EL (cell line): ENCODE measurements around the gene SMAD7.
A peak's percentile ranks its signal among the peaks of the same experiment; 100 is the strongest.

Experiments
- DNase-seq: peaks from one replicate; pipeline ENCODE4 v3.0.0-alpha.2; 2016

Gene SMAD7, protein sequence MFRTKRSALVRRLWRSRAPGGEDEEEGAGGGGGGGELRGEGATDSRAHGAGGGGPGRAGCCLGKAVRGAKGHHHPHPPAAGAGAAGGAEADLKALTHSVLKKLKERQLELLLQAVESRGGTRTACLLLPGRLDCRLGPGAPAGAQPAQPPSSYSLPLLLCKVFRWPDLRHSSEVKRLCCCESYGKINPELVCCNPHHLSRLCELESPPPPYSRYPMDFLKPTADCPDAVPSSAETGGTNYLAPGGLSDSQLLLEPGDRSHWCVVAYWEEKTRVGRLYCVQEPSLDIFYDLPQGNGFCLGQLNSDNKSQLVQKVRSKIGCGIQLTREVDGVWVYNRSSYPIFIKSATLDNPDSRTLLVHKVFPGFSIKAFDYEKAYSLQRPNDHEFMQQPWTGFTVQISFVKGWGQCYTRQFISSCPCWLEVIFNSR

GRCh38 chr18:48950536-48951447 is at the start of gene SMAD7:
Gene SMAD7 (minus strand): TSS chr18:48950965. CDS start chr18:48950424, 541 bp downstream.
- DNase-seq, result no peak

DNA sequence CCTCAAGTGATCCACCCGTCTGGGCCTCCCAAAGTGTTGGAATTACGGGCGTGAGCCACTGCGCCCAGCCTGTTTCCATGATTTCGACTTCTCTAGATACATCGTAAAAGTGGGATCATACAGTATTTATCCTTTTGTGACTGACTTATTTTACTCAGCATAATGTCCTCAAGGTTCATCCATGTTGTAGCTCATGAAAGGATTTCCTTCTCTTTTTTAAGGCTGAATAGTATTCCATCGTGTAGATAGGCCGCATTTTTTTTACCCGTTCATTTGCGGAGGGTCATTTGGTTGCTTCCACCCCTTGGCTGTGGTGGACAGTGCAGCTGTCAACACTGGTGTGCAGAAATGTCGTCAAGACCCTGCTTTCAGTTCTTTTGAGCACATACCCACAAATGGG is 48.8 kb upstream of the SMAD7 start:
- DNase-seq, result no peak

DNA sequence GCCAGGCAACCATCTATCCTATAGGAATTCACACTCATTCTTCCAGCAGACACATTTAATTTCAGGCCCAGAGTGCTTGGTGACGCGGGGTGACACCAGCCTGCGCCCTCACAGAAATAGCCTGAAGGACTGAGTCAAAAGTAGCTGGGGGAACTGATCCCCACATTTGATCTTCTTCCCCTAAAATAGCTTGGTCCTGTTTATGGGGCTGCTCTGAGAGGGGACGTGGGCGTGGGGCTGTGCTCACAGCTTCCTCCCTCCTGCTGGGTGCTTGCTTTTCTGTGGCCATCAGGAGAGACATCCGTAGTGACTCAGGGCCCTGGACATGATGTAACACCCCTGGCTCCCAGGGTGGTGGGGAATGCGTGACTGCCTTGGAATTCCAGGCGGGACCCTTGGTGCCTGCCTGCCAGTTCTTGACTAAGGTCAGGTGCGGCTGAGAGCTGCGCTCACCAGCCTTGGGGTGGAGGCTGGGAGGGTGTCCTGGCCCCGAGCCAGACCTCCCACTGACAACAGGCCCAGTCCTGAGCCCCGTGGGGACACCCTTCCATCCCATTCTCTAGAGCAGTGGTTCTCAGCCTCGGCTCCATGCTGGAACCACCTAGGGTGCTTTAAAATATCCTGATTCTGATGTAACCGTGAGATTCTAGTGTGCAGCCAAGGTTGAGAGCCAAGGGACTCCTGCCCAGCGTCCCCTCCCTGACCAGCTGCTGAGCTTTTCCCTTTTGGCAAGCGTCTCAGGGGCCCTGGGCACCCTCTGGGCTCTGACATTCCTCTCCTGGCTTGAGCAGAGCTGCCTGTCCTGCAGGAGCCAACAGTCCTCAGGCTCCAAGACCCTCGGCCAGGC is 47.4 kb upstream of the SMAD7 start:
- peak; percentile 100 for DNase-seq

GRCh38 chr18:48997681-48997984 is 46.9 kb upstream of the SMAD7 start:
- no peak for DNase-seq

GRCh38 chr18:48996901-48997463 is 46.2 kb upstream of the SMAD7 start:
- DNase-seq, result peak; percentile 95

- DNase-seq, result no peak
Observed at GRCh38 chr18:48996041-48996440, 45.3 kb upstream of the SMAD7 start.

- no peak for DNase-seq
Observed at GRCh38 chr18:48994926-48995835, 44.4 kb upstream of the SMAD7 start.

DNA sequence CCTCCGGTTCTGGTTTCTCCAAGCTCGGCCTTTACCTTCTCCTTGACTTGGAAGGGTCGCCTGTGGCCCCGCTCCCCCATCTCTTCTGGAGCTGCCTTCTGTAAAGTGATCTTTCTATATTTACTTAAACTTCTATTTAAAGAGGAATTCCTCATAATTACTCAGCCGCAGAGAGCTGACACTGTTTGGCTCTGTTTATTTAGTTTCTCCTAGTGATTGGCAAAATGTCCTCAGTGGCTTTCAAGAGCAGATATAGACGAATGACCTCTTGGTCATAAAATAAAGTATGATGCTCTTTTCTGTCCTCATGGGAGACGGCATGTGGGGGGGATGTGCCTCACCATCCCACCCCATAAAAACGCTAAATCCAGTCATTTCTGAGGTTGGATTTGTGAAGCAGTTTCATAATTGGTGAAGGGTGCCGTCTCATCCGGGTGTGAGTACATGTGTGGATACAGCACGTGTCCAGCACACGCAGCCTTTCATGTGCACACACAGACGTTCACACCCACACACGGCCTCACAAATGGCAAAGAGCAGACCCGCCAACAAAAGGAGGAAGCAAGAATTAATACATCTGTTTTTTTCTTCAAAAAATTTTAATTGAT is 43.4 kb upstream of the SMAD7 start:
- DNase-seq, result peak; percentile 73

DNA sequence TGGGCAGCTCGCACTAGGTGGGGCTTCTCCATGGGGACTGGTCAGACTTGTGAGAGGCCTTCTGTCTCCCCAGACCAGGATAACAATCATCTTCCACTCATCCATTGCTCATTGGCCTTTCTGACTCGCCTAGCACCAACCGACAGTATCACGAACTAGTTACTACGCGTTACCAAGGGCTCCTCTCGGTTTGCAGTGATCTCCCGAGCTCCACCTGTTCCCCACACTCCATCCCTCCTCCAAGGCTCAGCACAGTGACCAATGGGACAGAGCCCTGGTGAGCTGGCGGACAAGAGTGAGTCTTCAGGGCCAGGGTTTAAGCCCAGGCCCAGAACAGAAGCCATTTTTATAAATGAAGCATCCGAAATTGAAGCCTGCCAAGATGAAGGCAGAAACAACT is 42.8 kb upstream of the SMAD7 start:
- peak; percentile 29 for DNase-seq

GRCh38 chr18:48992791-48993555 is 42.2 kb upstream of the SMAD7 start:
- DNase-seq, result no peak

DNA sequence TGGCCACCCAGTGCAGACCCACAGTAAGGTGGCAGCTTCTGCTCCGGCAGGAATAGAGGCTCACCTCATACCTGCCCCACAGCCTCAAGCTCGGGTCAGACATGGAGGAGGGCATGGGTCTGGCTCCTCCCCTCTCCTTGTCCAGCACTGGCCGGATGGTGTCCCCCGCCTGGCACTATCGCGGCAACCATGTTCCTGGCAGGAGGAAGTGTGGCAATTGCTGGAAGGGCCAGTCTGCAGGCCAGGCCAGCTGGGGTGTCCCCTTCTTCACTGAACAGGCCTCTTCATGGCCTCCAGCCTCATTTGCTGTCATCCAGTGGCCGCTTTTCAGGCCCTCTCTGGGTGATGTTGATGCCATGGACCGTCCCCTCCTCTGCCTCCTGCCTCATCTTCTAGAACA is 41.4 kb upstream of the SMAD7 start:
- DNase-seq, result no peak

GRCh38 chr18:48991676-48992075 is 40.9 kb upstream of the SMAD7 start:
- no peak for DNase-seq

DNA sequence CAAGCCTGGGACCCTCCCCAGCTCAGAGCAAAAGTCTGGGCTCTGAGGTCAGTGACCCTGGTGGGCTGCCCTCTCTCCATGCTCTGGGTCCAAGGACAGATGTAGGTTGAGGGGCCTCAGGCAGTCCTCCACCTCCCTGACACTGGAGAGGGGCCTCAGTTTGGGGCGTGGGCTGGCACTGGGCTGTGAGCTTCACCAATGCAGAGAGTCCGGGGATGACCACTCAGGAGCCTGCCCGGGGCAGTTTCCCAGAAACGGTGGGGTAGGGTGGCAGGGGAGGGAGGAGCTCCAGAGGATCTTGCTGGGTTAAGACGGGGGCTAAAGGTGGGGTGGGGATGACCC is 40.5 kb upstream of the SMAD7 start:
- DNase-seq, result no peak

DNA sequence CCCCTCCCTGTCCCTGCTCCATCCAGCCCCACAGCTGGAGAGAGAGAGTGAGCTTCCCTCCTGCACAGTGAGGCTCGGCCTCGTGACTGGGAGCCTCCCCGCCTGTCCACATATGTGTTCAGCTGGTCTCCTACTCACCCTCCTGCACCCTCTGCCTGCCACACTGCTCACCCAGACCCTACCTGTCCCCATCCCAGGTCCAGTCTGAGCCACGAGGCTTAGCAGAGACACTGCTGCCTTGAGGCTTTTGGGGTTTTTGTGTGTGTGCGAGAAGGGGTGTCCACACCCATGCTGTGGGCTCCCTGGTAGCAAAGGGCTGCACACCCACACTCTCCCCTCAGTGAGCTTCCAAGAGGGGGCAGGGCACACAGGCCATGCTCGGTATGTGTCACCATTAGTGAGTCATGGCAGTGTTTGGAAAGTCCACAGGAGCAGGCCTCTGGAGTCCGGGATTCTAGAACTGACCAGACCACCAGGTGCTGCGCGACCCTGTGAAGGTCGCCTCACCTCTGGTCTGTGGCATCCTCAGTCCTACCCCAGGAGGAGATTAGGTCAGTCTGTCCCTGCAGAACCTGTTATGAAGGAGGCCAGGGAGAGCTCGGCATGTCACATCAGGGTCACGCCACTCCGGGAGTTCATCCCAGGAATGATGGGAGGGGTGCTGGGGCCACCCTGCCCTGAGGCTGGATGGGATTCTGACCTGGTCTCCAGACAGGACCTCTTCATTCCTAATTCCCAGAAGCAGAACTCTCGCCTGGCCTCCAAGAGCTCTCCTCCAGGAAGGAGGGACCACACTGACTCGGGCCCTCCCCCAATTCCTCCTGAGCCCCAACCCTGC is 39.9 kb upstream of the SMAD7 start:
- peak; percentile 81 for DNase-seq

DNA sequence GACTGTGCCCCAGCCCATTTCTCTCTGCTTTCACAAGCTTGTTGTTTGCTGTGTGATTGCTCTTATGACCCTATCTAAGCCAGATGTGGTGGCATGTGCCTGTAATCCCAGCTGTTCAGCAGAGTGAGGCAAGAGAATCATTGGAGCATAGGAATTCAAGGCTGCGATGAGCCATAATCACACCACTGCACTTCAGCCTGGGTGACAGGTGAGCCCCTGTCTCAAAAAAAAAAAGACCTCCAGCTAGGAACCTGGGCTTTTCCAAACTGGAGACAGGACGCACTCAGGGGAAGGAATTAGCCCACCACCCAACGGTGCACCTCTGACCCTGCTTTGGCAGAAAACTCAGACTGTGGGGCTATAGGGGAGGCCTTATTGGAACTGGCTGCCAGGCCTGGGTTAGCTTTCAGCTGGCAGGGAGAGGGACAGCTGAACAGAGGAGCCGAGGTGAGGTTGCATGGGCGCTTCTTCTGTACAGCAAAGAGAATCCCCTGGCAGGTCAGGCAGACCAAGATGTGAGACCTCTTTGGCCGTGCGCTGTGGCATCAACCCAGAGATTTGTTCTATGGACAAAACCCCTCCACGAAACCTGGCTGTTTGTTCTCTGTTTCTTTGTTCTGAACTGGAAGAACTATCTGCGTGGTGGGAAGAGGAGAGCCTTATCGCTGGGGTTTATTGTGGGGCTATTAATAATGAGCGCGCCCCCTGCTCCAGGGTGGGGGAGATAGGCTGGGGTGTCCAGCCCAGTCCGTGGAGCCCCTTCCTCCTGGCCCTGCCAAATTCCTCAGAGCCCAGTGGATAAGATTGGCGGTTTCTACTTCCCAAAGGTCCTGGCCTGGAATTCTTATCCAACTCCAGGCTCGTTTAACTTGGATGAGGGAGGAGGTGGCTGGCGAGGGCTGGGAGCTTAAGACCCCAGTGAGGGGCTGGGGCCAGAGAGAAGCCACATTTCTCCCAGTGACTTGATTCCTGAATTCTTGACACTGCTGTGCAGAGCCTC is 38.8 kb upstream of the SMAD7 start:
- no peak for DNase-seq

- no peak for DNase-seq
Observed at GRCh38 chr18:48988508-48989303, 37.9 kb upstream of the SMAD7 start.

GRCh38 chr18:48987821-48988220 is 37.1 kb upstream of the SMAD7 start:
- no peak for DNase-seq
